ENCODE results near the gene SACS.

The SACS gene

GRCh38 chr13:23392313-23392712 lies 41.2 kb downstream of the SACS start:
- H3K4me1 ChIP-seq (ENCODE audit: control insufficient read depth, low read length), result no peaks in the 10 kb centered on the region
- H3K9me3 ChIP-seq (ENCODE audit: control insufficient read depth, insufficient read depth, low read length), result no peaks in the 10 kb centered on the region
- H3K4me2 ChIP-seq (ENCODE audit: low read length), result no peak overlapping the region
- H3K27ac ChIP-seq (ENCODE audit: low read depth, low read length), result no peak overlapping the region
- no peak overlapping the region for H3K4me3 ChIP-seq (ENCODE audit: low read length)
- H3F3A ChIP-seq (ENCODE audit: control insufficient read depth, insufficient read depth), result no peaks in the 10 kb centered on the region
- no peaks in the 10 kb centered on the region; the same call in 1 of the 2 replicates for H4K20me1 ChIP-seq (ENCODE audit: control insufficient read depth, insufficient read depth, low read depth, low read length)
- peaks cover 8% of the 10 kb centered on the region for H3K27me3 ChIP-seq (ENCODE audit: control insufficient read depth, low read length)
- no peaks in the 10 kb centered on the region for H3K79me2 ChIP-seq (ENCODE audit: control insufficient read depth, low read length)
- TF ChIP-seq CTCF (IDR thresholded peaks at IDR 0.05; ENCODE audit: low read depth, low read length, poor library complexity, severe bottlenecking) (no peak), EZH2phosphoT487 (IDR thresholded peaks at IDR 0.05; ENCODE audit: borderline replicate concordance, low read length) (no peak)
- H3K9me2 ChIP-seq (replicated peaks; ENCODE audit: control insufficient read depth, low read length), result no peaks in the 10 kb centered on the region
- H3K36me3 ChIP-seq (ENCODE audit: control insufficient read depth, low read length), result no peaks in the 10 kb centered on the region

GRCh38 chr13:23391752-23392151 lies 41.8 kb downstream of the SACS start:
- no peaks in the 10 kb centered on the region for H3F3A ChIP-seq (ENCODE audit: control insufficient read depth, insufficient read depth)
- H3K4me1 ChIP-seq (ENCODE audit: control insufficient read depth, low read length), result no peaks in the 10 kb centered on the region
- no peak overlapping the region for H3K27ac ChIP-seq (ENCODE audit: low read depth, low read length)
- no peaks in the 10 kb centered on the region for H3K36me3 ChIP-seq (ENCODE audit: control insufficient read depth, low read length)
- no peaks in the 10 kb centered on the region for H3K79me2 ChIP-seq (ENCODE audit: control insufficient read depth, low read length)
- H3K4me2 ChIP-seq (ENCODE audit: low read length), result no peak overlapping the region
- TF ChIP-seq CTCF (IDR thresholded peaks at IDR 0.05; ENCODE audit: low read depth, low read length, poor library complexity, severe bottlenecking) (no peak), EZH2phosphoT487 (IDR thresholded peaks at IDR 0.05; ENCODE audit: borderline replicate concordance, low read length) (no peak)
- no peak overlapping the region for H3K4me3 ChIP-seq (ENCODE audit: low read length)
- H4K20me1 ChIP-seq (ENCODE audit: control insufficient read depth, insufficient read depth, low read depth, low read length), result no peaks in the 10 kb centered on the region; the same call in 1 of the 2 replicates
- H3K27me3 ChIP-seq (ENCODE audit: control insufficient read depth, low read length), result peaks cover 8% of the 10 kb centered on the region
- no peaks in the 10 kb centered on the region for H3K9me2 ChIP-seq (replicated peaks; ENCODE audit: control insufficient read depth, low read length)
- H3K9me3 ChIP-seq (ENCODE audit: control insufficient read depth, insufficient read depth, low read length), result no peaks in the 10 kb centered on the region

GRCh38 chr13:23386533-23386932 lies 47.0 kb downstream of the SACS start:
- Histone ChIP-seq H3F3A (ENCODE audit: control insufficient read depth, insufficient read depth) (no peaks in the 10 kb centered on the region), H4K20me1 (ENCODE audit: control insufficient read depth, insufficient read depth, low read depth, low read length) (peaks cover 9% of the 10 kb centered on the region), H3K27me3 (ENCODE audit: control insufficient read depth, low read length) (peaks cover 48% of the 10 kb centered on the region), H3K27ac (ENCODE audit: low read depth, low read length) (no peak overlapping the region), H3K4me3 (ENCODE audit: low read length) (no peak overlapping the region), H3K9me3 (ENCODE audit: control insufficient read depth, insufficient read depth, low read length) (no peaks in the 10 kb centered on the region), H3K4me1 (ENCODE audit: control insufficient read depth, low read length) (no peaks in the 10 kb centered on the region), H3K36me3 (ENCODE audit: control insufficient read depth, low read length) (no peaks in the 10 kb centered on the region), H3K4me2 (ENCODE audit: low read length) (no peak overlapping the region), H3K9me2 (replicated peaks; ENCODE audit: control insufficient read depth, low read length) (no peaks in the 10 kb centered on the region), H3K79me2 (ENCODE audit: control insufficient read depth, low read length) (no peaks in the 10 kb centered on the region)
- TF ChIP-seq EZH2phosphoT487 (IDR thresholded peaks at IDR 0.05; ENCODE audit: borderline replicate concordance, low read length), result no peak

GRCh38 chr13:23385931-23386330 lies 47.6 kb downstream of the SACS start:
- no peaks in the 10 kb centered on the region for H3K36me3 ChIP-seq (ENCODE audit: control insufficient read depth, low read length)
- peaks cover 54% of the 10 kb centered on the region for H3K27me3 ChIP-seq (ENCODE audit: control insufficient read depth, low read length)
- no peak overlapping the region for H3K4me3 ChIP-seq (ENCODE audit: low read length)
- H3K4me2 ChIP-seq (ENCODE audit: low read length), result no peak overlapping the region
- no peaks in the 10 kb centered on the region for H3K4me1 ChIP-seq (ENCODE audit: control insufficient read depth, low read length)
- no peaks in the 10 kb centered on the region for H3K79me2 ChIP-seq (ENCODE audit: control insufficient read depth, low read length)
- no peak overlapping the region for H3K27ac ChIP-seq (ENCODE audit: low read depth, low read length)
- no peaks in the 10 kb centered on the region for H3K9me3 ChIP-seq (ENCODE audit: control insufficient read depth, insufficient read depth, low read length)
- TF ChIP-seq CTCF (IDR thresholded peaks at IDR 0.05; ENCODE audit: low read depth, low read length, poor library complexity, severe bottlenecking), result no peak
- TF ChIP-seq EZH2phosphoT487 (IDR thresholded peaks at IDR 0.05; ENCODE audit: borderline replicate concordance, low read length), result no peak
- H3K9me2 ChIP-seq (replicated peaks; ENCODE audit: control insufficient read depth, low read length), result no peaks in the 10 kb centered on the region
- no peaks in the 10 kb centered on the region for H3F3A ChIP-seq (ENCODE audit: control insufficient read depth, insufficient read depth)
- peaks cover 9% of the 10 kb centered on the region for H4K20me1 ChIP-seq (ENCODE audit: control insufficient read depth, insufficient read depth, low read depth, low read length)
